Gastroesophageal sphincter (tissue), 3 donors: ENCODE data around the gene HSPB8.

Experiments used
- CTCF ChIP-seq, 4 experiments: fragments of 200-600 bp in 2 of 4; fragments of 450-650 bp in 2 of 4; sonication (generic) in 1 of 4; IDR thresholded peaks; one replicate each; pipeline ENCODE4 v1.5.1; 2017 to 2019; ENCODE audit warnings: antibody characterized with exemption in 4 of 4, mild to moderate bottlenecking in 2 of 4, moderate library complexity in 2 of 4
- EP300 ChIP-seq: sonication (generic); formaldehyde crosslinking; IDR thresholded peaks from one replicate; pipeline ENCODE4 v1.6.1; 2017; ENCODE audit warnings: antibody characterized with exemption, mild to moderate bottlenecking

GRCh38 chr12:119178544-119179334, at the start of gene HSPB8:
- no peak for TF ChIP-seq EP300
- TF ChIP-seq CTCF (IDR thresholded peaks at IDR 0.05), result peak in 1 of 4 experiments; percentile 12
